PC-3 (cell line): Measurements from ENCODE around the gene RRAGA. TPM values are rescaled to one million over a fixed set of nuclear protein-coding genes. Genes with fewer than 3 reads are reported as not detected.

Experiments used
- ATAC-seq: fragments of 200-7000 bp; cut with Tn5 transposase; 2 replicates; pipeline ENCODE4 v1.9.1; 2020; ENCODE audit warnings: mild to moderate bottlenecking, moderate library complexity
- Bru-seq: library from RNA; stranded (reverse); fragments of 400-500 nt; gene quantifications from one replicate; lab custom pipeline; 2021; lab: Mats Ljungman, UMichigan
- BruChase-seq, 2 experiments: library from RNA; stranded (reverse); fragments of 400-500 nt; gene quantifications; one replicate each; lab custom pipeline; 2021; lab: Mats Ljungman, UMichigan
- BruUV-seq: library from RNA; stranded (reverse); fragments of 400-500 nt; replicated peaks from 2 replicates; lab custom pipeline; 2021; lab: Mats Ljungman, UMichigan
- CTCF ChIA-PET: fragments of 300-600 bp; sonication (Branson Sonifier 250); formaldehyde crosslinking; loops from one replicate; lab custom pipeline; 2022; ENCODE audit warnings: antibody characterized with exemption; lab: Charles Lee
- POLR2A ChIA-PET: fragments of 300-600 bp; sonication (Branson Sonifier 250); formaldehyde crosslinking; loops from one replicate; lab custom pipeline; 2022; ENCODE audit warnings: antibody characterized with exemption; ENCODE audit not compliant: unreplicated experiment; lab: Charles Lee
- DNase-seq: peaks from one replicate; pipeline ENCODE4 v3.0.0-alpha.2; 2015
- H2AFZ ChIP-seq: fragments of 300-600 bp; sonication (generic); 2 replicates; pipeline ENCODE4 v1.6.0; 2016; ENCODE audit warnings: antibody characterized with exemption, low read length
- H3F3A ChIP-seq: fragments of 300-600 bp; sonication (generic); one replicate; pipeline ENCODE4 v1.6.0; 2017; ENCODE audit warnings: antibody characterized with exemption, low read length, control low read depth, mild to moderate bottlenecking; ENCODE audit not compliant: unreplicated experiment
- H3K27ac ChIP-seq: fragments of 300-600 bp; sonication (generic); 2 replicates; pipeline ENCODE4 v1.5.1; 2016; ENCODE audit warnings: mild to moderate bottlenecking, low read length
- H3K27me3 ChIP-seq: fragments of 300-600 bp; sonication (generic); 2 replicates; pipeline ENCODE4 v1.6.1; 2016; ENCODE audit warnings: low read length, mixed read lengths
- H3K36me3 ChIP-seq: fragments of 300-600 bp; sonication (generic); 2 replicates; pipeline ENCODE4 v1.6.1; 2016; ENCODE audit warnings: low read depth, mixed run types, low read length, mixed read lengths
- H3K4me1 ChIP-seq: fragments of 300-600 bp; sonication (generic); 2 replicates; pipeline ENCODE4 v1.5.1; 2016; ENCODE audit warnings: low read length; ENCODE audit not compliant: insufficient read depth
- H3K4me2 ChIP-seq: fragments of 300-600 bp; sonication (generic); 2 replicates; pipeline ENCODE4 v1.6.0; 2016; ENCODE audit warnings: low read length
- H3K4me3 ChIP-seq: fragments of 300-600 bp; sonication (generic); 2 replicates; pipeline ENCODE4 v1.5.1; 2016; ENCODE audit warnings: mild to moderate bottlenecking, low read length, mixed read lengths
- H3K79me2 ChIP-seq: fragments of 300-600 bp; sonication (generic); 2 replicates; pipeline ENCODE4 v1.6.1; 2017; ENCODE audit warnings: low read length, mixed read lengths
- H3K9ac ChIP-seq: fragments of 300-600 bp; sonication (generic); 2 replicates; pipeline ENCODE4 v1.6.0; 2016; ENCODE audit warnings: mild to moderate bottlenecking, low read length
- H3K9me2 ChIP-seq: fragments of 300-600 bp; sonication (generic); replicated peaks from 2 replicates; pipeline ENCODE4 v1.6.1; 2016; ENCODE audit warnings: mixed run types, low read length, mixed read lengths
- H3K9me3 ChIP-seq: fragments of 300-600 bp; sonication (generic); 2 replicates; pipeline ENCODE4 v1.6.1; 2016; ENCODE audit warnings: low read length, mixed read lengths
- H4K20me1 ChIP-seq: fragments of 300-600 bp; sonication (generic); 2 replicates; pipeline ENCODE4 v1.6.1; 2016; ENCODE audit warnings: low read length, mixed read lengths
- CTCF ChIP-seq: fragments of 300-600 bp; sonication (generic); conservative IDR thresholded peaks from 2 replicates; pipeline ENCODE4 v1.5.1; 2017; ENCODE audit warnings: antibody characterized with exemption, low read depth, mild to moderate bottlenecking, low read length
- EZH2 ChIP-seq: fragments of 300-600 bp; sonication (generic); IDR thresholded peaks from one replicate; pipeline ENCODE4 v1.6.1; 2017; ENCODE audit warnings: antibody characterized with exemption, mild to moderate bottlenecking, low read length; ENCODE audit not compliant: unreplicated experiment
- EZH2phosphoT487 ChIP-seq: fragments of 300-600 bp; sonication (generic); IDR thresholded peaks from 2 replicates; pipeline ENCODE4 v1.6.1; 2018; ENCODE audit warnings: mild to moderate bottlenecking, antibody characterized with exemption, low read length, borderline replicate concordance
- intact Hi-C: fragments of 100-400 bp; cut with micrococcal nuclease; formaldehyde crosslinking; loops from 2 replicates; pipeline ENCODE4 v1.9.0; 2023
- long read RNA-seq: library from polyadenylated mRNA; unstranded; transcript quantifications from one replicate; pipeline ENCODE4 v2.0.0, GENCODE V29; 2021; ENCODE audit not compliant: unreplicated experiment
- total RNA-seq: library from RNA; depleted of rRNA; stranded (reverse); fragments of >200 nt; gene quantifications from 2 replicates; pipeline ENCODE4 v1.2.3, GENCODE V29; 2014; rRNA removed

RRAGA gene
- total RNA-seq (13.0 and 16.8 TPM in 2 replicates), Bru-seq, nascent RNA (percentile 85 among the genes with signal in this experiment), BruChase-seq, experiment 1, labeled RNA remaining after a 6-hour chase (percentile 98 among the genes with signal in this experiment), BruChase-seq, experiment 2, labeled RNA remaining after a 2-hour chase (percentile 97 among the genes with signal in this experiment)
- long read RNA-seq, transcript RRAGA-201 (1 exons, 1,589 nt) = major isoform, 130 of 130 reads
- long read RNA-seq, partial matches to known transcripts = 0 of 130 reads
- long read RNA-seq, other reads (novel, unspliced or antisense) = 0 of 130 reads

- TF ChIP-seq EZH2 = no peak
- TF ChIP-seq CTCF = peak; percentile 76
- no peak for TF ChIP-seq EZH2phosphoT487
- BruUV-seq = TSS peak; percentile 81
- Histone ChIP-seq H3F3A (no peaks in the 10 kb centered on the region), H2AFZ (peak within 1 kb of the TSS; percentile 89), H3K4me1 (peaks cover 15% of the 10 kb centered on the region; the same call in 1 of the 2 replicates), H3K9me2 (no peaks in the 10 kb centered on the region), H4K20me1 (peaks cover 10% of the 10 kb centered on the region; the same call in 1 of the 2 replicates), H3K9ac (peak within 1 kb of the TSS; percentile 89), H3K36me3 (no peaks in the 10 kb centered on the region), H3K4me2 (peak within 1 kb of the TSS; percentile 96), H3K79me2 (peaks cover 32% of the 10 kb centered on the region), H3K4me3 (peak within 1 kb of the TSS; percentile 89), H3K27ac (peak within 1 kb of the TSS; percentile 68), H3K9me3 (no peaks in the 10 kb centered on the region), H3K27me3 (no peaks in the 10 kb centered on the region)
- intact Hi-C loops = loop anchor here (1.0 to 2.0 kb wide), 3 partner anchors 125 to 408 kb away; partner anchors contain the start of gene DENND4C
- ChIA-PET CTCF (interaction anchor here (0.5 to 1.5 kb wide), 5 partner anchors 125 to 1775 kb away, joined by 3 to 6 read pairs (median 4); no protein-coding TSS in a partner anchor), POLR2A (interaction anchor here (0.6 kb wide), 1 partner anchor 122 kb away, joined by 3 read pairs; no protein-coding TSS in a partner anchor)
- DNase-seq (peak; percentile 92), ATAC-seq (peak; percentile 83)
Observed at GRCh38 chr9:19048966-19049916, at the start of gene RRAGA. Gene RRAGA (plus strand): TSS chr9:19049427. CDS start chr9:19049660, 233 bp downstream.

GRCh38 chr9:19000133-19000532, 49.1 kb upstream of the RRAGA start:
- Histone ChIP-seq H3K9me3 (no peaks in the 10 kb centered on the region), H3K9ac (no peak overlapping the region), H4K20me1 (no peaks in the 10 kb centered on the region), H3K79me2 (no peaks in the 10 kb centered on the region), H3F3A (no peaks in the 10 kb centered on the region), H3K36me3 (no peaks in the 10 kb centered on the region), H3K27me3 (no peaks in the 10 kb centered on the region), H3K4me1 (no peaks in the 10 kb centered on the region), H3K4me3 (no peak overlapping the region), H2AFZ (no peak overlapping the region), H3K27ac (no peak overlapping the region), H3K9me2 (no peaks in the 10 kb centered on the region), H3K4me2 (no peak overlapping the region)
- intact Hi-C loops = no loop called here
- ChIA-PET CTCF (no interaction called here), POLR2A (no interaction called here)
- no peak for TF ChIP-seq CTCF
- TF ChIP-seq EZH2 = no peak
- TF ChIP-seq EZH2phosphoT487 = no peak
- BruUV-seq = no TSS peak
- ATAC-seq = no peak
- DNase-seq = no peak
